ENCODE results near the gene METTL21C.

METTL21C gene

DNA sequence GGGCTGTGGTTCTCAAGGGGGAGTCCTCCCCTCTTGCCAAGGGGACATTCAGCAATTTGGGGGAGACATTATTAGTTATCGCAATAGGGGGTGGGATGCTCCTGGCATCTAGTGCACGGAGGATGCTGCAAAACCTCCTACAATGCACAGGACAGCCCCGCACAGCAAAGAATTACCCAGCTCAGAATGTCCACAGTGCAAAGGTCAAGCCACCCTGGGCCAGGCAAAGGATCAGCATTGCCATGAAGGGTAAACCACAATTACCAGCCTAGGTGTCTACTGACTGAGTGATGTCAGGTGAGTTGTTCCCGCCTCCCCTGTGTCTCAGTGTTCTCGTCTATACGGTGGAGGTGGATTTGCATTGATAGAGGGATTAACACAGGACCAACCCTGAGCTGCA lies 2.4 kb upstream of the METTL21C start:
- TF ChIP-seq, protein P1, sequence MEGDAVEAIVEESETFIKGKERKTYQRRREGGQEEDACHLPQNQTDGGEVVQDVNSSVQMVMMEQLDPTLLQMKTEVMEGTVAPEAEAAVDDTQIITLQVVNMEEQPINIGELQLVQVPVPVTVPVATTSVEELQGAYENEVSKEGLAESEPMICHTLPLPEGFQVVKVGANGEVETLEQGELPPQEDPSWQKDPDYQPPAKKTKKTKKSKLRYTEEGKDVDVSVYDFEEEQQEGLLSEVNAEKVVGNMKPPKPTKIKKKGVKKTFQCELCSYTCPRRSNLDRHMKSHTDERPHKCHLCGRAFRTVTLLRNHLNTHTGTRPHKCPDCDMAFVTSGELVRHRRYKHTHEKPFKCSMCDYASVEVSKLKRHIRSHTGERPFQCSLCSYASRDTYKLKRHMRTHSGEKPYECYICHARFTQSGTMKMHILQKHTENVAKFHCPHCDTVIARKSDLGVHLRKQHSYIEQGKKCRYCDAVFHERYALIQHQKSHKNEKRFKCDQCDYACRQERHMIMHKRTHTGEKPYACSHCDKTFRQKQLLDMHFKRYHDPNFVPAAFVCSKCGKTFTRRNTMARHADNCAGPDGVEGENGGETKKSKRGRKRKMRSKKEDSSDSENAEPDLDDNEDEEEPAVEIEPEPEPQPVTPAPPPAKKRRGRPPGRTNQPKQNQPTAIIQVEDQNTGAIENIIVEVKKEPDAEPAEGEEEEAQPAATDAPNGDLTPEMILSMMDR (IDR thresholded peaks at IDR 0.05; ENCODE audit: low read depth, low read length, missing control alignments), result no peak
- DNase-seq, result no peak
- in situ Hi-C loops (cut with HindIII; ENCODE audit: low pct_ligation_motif_present, low sequenced_read_pairs), result no loop called here
- Histone ChIP-seq H3K4me3 (ENCODE audit: low read depth, low read length) (no peak overlapping the region), H3K27me3 (replicated peaks) (no peaks in the 10 kb centered on the region), H3K36me3 (replicated peaks) (no peaks in the 10 kb centered on the region), H3K27ac (no peak overlapping the region)

DNA sequence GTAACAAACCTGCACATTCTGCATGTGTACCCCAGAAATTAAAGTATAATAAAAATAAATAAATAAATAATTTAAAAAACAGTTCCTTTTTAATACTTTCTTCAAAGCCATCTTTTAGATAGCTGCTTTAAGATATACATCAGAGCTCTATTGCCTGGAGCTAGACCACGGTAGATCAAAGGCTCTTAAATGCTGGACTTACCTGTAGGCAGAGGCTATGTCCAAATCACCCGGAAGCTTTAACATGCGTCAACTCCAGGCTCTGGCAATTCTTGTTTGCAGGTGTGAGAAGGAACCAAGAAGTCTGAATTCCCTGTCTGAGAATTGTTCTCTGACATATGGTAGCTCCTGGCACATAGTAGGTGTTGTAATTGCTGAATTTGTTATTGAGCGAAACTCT lies 1.6 kb upstream of the METTL21C start:
- H3K4me3 ChIP-seq (ENCODE audit: low read depth, low read length), result no peak overlapping the region
- DNase-seq, result no peak
- TF ChIP-seq, protein P1 (IDR thresholded peaks at IDR 0.05; ENCODE audit: low read depth, low read length, missing control alignments), result no peak
- H3K27me3 ChIP-seq (replicated peaks), result no peaks in the 10 kb centered on the region
- H3K27ac ChIP-seq, result no peak overlapping the region
- in situ Hi-C loops (cut with HindIII; ENCODE audit: low pct_ligation_motif_present, low sequenced_read_pairs), result no loop called here
- H3K36me3 ChIP-seq (replicated peaks), result no peaks in the 10 kb centered on the region

- TF ChIP-seq, protein P1 (IDR thresholded peaks at IDR 0.05; ENCODE audit: low read depth, low read length, missing control alignments), result no peak
- Histone ChIP-seq H3K4me3 (ENCODE audit: low read depth, low read length) (no peak overlapping the region), H3K27ac (no peak overlapping the region), H3K36me3 (replicated peaks) (no peaks in the 10 kb centered on the region), H3K27me3 (replicated peaks) (no peaks in the 10 kb centered on the region)
- DNase-seq, result no peak
- in situ Hi-C loops (cut with HindIII; ENCODE audit: low pct_ligation_motif_present, low sequenced_read_pairs), result no loop called here
Measured at GRCh38 chr13:102693776-102694175, 1.1 kb downstream of the METTL21C start.

GRCh38 chr13:102693250-102693649 lies 1.6 kb downstream of the METTL21C start:
- DNase-seq, result no peak
- Histone ChIP-seq H3K27me3 (replicated peaks) (no peaks in the 10 kb centered on the region), H3K4me3 (ENCODE audit: low read depth, low read length) (no peak overlapping the region), H3K36me3 (replicated peaks) (no peaks in the 10 kb centered on the region), H3K27ac (no peak overlapping the region)
- in situ Hi-C loops (cut with HindIII; ENCODE audit: low pct_ligation_motif_present, low sequenced_read_pairs), result no loop called here
- TF ChIP-seq, protein P1 (IDR thresholded peaks at IDR 0.05; ENCODE audit: low read depth, low read length, missing control alignments), result no peak

DNA sequence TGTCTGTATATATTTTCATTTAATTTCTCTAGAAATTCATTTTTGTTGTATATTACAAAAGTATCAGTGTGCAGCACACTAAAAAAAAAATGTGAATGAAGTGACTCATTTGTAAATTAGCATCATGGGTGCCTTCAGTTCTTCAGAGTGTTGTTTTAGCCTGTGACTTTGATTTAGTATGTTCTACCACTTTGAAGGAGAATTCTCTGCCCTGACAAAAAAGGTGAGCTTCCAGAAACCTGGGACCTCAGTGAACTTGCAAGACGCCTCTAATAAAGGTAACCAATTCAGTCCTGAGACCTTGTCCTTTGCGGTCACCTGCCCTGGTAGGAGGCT lies 2.4 kb downstream of the METTL21C start:
- Histone ChIP-seq H3K27ac (no peak overlapping the region), H3K36me3 (replicated peaks) (no peaks in the 10 kb centered on the region), H3K4me3 (ENCODE audit: low read depth, low read length) (no peak overlapping the region), H3K27me3 (replicated peaks) (no peaks in the 10 kb centered on the region)
- in situ Hi-C loops (cut with HindIII; ENCODE audit: low pct_ligation_motif_present, low sequenced_read_pairs), result no loop called here
- DNase-seq, result no peak
- TF ChIP-seq, protein P1 (IDR thresholded peaks at IDR 0.05; ENCODE audit: low read depth, low read length, missing control alignments), result no peak

- Histone ChIP-seq H3K36me3 (replicated peaks) (no peaks in the 10 kb centered on the region), H3K27me3 (replicated peaks) (no peaks in the 10 kb centered on the region), H3K4me3 (ENCODE audit: low read depth, low read length) (no peak overlapping the region), H3K27ac (no peak overlapping the region)
- in situ Hi-C loops (cut with HindIII; ENCODE audit: low pct_ligation_motif_present, low sequenced_read_pairs), result no loop called here
- TF ChIP-seq, protein P1 (IDR thresholded peaks at IDR 0.05; ENCODE audit: low read depth, low read length, missing control alignments), result no peak
- DNase-seq, result no peak
Measured at GRCh38 chr13:102690883-102691282, 4.0 kb downstream of the METTL21C start.

Measured in brain microvascular endothelial cell (primary cell).